GM18502 (cell line): ENCODE data around the gene PAK1IP1.
"Not testable (repeated sequence)": the region's sequence is repeated elsewhere in the genome, so short reads cannot be mapped to it uniquely, and the experiment has no call there.

Experiments used
- ATAC-seq: cut with Tn5 transposase; IDR thresholded peaks from one replicate; pipeline ENCODE4 v1.9.1; 2021; ENCODE audit warnings: mild to moderate bottlenecking; ENCODE audit not compliant: unreplicated experiment, poor library complexity

PAK1IP1 gene

DNA sequence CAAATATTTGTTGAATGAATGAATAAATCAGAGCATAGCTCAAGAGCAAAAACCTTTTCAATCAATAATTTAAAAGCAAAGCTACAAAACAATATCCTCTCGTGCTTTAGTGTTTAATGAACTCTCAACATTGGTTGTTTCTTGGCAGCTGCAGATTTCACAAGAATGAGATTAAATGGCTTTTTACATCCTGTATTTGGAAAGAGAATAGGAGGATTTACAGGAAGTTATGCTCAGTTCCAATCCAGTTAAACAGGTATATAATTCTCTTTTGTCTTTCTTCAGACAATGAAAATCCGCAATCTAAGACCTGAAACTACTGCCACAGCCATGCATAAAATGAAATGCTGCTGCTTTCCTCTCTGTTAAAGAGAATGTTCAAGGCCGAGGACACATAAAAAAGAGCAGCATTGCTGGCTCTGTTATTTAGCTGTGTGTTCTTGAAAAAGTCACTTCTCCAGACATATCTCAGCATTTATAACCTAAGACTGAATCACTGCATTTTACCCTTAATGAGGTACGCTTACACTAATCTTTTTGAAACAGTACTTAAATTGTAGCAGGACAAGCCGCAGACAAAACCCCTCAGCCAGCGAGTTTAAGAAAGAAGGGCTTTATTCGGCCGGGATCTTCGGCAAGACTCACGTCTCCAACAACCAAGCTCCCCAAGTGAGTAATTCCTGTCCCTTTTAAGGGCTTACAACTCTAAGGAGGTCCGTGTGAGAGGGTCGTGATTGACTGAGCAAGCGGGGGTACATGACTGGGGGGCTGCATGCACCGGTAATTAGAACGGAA lies 3.9 kb upstream of the PAK1IP1 start:
- no peak for ATAC-seq

DNA sequence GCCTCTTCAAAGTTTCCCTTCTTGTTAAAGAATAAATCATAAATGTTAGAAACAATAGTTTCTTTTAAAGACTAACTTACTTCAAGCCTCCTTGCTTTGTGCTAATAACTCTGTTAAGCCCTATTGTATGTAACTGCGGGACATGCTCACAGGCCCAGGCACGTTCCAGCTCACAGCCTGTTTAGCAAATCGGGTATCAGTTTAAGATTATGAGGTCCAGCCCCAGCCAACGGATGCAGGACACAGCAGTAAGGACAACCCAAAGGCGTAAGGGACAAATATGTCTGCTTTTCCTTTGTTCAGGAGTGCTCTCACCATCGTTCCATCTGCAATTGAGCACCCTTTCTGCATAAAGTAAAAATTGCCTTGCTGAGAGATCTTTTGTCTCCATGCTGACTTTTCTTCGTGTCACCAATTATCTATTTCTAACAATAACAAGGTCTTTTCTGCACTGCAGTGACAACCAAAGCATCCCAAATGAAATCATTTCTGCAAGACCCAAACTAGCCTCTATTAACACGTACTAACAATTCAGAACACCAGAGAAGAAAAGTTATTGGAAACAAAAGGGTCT lies 1.7 kb upstream of the PAK1IP1 start:
- no peak for ATAC-seq

DNA sequence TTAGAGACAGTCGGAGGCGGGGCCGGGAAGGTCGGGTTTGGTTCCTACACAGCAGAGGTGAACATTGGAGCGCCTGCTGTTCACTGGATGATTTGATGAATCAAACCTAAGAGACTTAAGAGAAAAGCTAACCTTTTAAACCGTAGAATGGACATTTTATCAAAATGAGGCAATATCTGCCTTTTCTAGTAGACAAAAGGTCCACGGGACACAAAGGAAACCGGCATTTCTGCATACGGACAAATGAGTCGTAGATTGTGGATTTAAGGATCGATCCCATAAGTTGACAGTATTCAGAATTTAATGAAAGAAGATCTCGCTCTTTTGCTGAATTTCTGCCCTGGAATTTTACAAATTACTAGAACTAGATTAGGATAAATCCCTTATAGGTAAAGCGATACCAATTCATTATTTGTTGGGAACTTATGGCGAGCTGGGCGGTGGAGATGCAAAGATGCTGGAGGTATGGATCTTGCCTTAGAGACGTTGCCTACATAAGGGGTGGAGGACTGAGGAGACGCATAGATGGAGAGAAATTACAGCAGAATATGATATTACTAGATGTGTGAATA lies 400 bp downstream of the PAK1IP1 start:
- no peak for ATAC-seq

DNA sequence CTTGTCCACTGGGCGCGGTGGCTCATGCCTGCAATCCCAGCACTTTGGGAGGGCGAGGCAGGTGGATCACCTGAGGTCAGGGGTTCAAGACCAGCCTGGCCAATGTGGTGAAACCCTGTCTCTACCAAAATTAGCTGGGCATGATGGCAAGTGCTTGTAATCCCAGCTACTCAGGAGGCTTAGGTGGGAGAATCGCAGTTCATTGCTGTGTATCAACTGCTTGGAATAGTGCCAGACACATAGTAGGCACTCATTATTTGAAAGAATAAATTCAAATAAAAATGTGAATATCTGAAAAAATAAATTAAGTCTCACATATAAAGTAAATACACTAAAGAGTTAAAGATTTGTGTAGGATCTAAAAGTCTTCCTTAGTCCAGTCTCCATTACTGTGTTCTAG lies 1.9 kb downstream of the PAK1IP1 start:
- no peak for ATAC-seq

DNA sequence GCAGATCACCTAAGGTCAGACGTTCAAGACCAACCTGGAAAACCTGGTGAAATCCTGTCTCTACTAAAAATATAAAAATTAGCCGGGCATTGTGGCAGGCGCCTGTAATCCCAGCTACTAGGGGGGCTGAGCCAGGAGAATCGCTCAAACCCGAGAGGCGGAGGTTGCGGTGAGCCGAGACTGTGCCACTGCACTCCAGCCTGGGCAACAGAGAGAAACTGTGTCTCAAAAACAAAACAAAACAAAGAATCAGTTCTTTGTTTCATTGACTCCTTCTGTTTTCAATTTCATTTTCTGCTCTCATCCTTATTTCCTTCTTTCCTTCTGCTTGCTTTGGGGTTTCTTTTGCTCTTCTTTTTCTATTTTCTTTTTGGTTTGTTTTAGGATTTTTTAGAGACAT lies 19.2 kb downstream of the PAK1IP1 start:
- no peak for ATAC-seq

DNA sequence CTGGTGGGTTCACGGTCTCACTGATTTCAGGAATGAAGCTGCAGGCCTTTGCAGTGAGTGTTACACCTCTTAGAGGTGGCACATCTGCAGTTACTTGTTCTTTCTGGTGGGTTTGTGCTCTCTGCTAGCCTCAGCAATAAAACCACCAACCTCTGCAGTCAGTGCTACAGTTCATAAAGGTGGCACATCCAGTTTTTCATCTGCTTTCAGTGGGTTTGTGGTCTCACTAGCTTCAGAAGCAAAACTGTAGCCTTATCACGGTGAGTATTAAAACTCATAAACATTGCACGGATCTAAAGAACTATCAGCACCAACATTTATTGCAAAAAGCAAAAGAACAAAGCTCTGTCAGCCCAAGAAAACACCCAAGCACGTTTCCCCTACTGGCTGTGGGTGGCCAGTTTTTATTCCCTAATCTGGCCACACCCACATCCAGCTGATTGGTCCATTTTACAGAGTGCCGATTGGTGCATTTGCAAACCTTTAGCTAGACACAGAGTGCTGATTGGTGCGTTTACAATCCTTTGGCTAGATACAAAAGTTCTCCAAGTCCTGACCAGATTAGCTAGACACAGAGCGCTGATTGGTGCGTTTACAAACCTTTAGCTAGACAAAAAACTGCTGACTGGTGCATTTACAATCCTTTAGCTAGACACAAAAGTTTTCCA lies 24.7 kb downstream of the PAK1IP1 start:
- no peak for ATAC-seq

DNA sequence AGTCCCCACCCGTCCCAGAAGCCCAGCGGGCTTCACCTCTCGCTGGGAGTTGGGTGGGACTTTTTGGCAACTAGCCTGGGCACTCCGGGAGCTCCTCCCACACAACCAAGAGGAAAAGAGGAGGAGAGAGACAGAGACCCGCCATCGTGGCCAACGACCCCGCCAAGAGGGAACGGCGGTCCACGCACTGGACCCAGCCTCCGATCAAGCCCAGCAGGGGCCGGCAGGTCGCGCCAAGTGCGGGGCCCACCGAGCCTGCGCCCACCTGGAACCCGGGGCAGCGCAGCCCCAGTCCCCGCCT lies 25.1 kb downstream of the PAK1IP1 start:
- ATAC-seq: no peak

DNA sequence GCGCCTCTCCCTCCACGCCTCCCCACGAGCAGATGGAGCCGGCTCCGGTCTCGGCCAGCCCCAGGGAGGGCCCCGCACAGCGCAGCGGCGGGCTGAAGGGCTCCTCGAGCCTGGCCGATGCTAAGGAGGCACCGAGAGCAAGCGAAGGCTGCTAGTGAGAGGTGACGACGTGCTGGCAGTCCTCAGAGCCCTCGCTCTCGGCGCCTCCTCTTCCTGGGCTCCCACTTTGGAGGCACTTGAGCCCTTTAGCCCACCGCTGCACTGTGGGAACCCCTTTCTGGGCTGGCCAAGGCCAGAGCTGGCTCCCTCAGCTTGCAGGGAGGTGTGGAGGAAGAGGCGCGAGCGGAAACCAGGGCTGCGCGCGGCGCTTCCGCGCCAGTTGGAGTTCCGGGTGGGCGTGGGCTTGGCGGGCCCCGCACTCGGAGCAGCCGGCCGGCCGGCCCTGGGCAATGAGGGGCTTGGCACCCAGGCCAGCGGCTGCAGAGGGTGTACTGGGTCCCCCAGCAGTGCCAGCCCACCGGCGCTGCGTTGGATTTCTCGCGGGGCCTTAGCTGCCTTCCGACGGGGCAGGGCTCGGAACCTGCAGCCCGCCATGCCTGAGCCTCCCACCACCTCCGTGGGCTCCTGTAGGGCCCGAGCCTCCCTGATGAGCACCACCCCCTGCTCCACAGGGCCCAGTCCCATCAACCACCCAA lies 25.6 kb downstream of the PAK1IP1 start:
- peak; percentile 45 for ATAC-seq

DNA sequence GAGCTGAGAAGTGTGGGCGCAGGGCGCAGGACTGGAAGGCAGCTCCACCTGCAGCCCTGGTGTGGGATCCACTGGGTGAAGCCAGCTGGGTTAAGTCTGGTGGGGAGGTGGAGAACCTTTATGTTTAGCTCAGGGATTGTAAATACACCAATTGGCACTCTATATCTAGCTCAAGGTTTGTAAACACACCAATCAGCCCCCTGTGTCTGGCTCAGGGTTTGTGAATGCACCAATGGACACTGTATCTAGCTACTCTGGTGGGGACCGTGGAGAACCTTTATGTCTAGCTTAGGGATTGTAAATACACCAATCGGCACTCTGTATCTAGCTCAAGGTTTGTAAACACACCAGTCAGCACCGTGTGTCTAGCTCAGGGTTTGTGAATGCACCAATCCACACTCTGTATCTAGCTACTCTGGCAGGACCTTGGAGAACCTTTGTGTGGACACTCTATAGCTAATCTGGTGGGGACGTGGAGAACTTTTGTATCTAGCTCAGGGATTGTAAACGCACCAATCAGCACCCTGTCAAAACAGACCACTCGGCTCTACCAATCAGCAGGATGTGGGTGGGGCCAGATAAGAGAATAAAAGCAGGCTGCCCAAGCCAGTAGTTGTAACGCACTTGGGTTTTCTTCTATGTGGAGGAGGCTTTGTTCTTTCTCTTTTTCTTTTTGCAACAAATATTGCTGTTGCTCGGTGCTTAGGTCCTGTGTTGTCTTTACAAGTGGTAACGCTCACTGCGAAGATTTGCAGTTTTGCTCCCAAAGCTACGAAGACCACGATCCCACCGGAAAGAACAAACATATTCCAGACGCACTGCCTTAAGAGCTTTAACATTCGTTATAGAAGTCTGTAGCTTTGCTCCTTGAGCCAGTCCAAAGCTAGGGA lies 26.4 kb downstream of the PAK1IP1 start:
- not testable (repeated sequence) for ATAC-seq

DNA sequence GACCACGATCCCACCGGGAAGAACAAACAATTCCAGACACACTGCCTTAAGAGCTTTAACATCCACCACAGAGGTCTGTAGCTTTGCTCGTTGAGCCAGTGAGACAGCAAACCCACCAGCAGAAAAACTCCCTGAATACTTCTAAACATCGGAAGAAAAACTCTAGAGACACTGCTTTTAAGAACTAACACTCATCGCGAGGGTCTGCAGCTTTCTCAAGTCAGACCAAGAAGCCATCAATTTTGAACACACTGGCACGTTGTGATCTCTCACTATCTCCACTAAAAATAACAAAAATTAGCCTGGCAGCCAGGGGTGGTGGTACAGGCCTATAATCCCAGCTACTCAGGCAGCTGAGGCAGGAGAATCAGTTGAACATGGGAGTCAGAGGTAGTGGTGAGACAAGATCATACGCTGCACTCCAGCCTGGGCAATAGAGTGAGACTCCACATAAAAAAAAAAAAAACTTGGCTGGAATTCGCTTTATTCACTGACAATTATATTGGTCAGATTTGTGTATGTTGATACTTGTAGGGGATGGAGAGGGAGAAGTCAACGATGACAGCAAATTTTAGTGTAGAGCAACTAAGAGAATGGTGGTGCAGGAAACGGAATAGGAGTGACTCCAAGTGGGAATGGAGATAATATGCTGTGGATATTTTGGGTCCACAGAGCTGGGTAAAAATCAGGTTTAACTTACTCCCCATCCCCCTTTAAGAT lies 27.2 kb downstream of the PAK1IP1 start:
- no peak for ATAC-seq

DNA sequence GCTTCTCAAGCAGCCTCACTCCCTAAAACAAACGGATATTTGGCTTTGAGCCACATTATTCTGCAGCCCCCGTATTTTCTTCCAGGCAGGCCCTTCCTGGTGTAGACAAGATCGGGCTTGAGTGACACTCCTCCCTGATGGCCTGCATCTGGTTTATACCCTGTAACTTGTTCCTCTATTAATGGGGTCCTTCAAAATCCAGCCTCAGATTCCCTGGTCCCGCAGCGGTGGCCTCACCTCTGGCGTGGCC lies 27.7 kb downstream of the PAK1IP1 start:
- no peak for ATAC-seq

DNA sequence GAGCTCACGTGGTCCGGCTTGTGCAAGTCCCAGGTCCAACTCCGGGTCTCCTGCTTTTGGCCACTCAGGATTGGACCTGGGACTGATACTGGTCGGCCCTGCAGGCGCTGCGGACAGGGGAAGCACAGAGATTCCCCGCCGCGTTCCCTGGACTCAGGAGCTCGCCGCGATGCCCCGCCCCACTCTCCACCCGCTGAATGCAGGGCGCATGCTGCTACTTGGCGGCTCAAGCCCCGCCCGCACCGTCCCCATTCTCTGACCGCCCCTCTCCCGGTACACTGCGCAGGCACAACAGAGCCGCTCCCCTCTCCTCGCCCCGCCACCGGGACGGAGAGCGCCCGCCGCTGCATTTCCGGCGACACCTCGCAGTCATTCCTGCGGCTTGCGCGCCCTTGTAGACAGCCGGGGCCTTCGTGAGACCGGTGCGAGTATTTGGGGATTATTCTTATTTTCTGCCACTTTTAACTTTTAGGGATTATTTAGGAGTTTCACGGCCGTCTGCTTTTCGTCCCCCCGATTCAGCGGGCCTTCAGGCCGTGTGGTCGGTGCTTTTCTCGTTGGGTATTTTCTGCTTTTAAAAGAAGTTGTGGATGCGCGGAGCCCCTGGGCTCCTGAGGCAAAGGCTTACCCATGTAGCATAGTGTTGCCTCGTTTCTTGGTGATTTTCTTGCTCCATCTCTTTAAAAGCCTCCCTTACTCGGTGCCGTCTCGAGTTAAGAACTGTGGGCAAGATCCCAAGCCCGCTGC lies 28.2 kb downstream of the PAK1IP1 start, which contains the start of gene TMEM14C:
Gene TMEM14C (plus strand): TSS at position 251 of the 747 bp plus-strand sequence. CDS start 1,544 bp downstream, outside the sequence.
- peak; percentile 95 for ATAC-seq

DNA sequence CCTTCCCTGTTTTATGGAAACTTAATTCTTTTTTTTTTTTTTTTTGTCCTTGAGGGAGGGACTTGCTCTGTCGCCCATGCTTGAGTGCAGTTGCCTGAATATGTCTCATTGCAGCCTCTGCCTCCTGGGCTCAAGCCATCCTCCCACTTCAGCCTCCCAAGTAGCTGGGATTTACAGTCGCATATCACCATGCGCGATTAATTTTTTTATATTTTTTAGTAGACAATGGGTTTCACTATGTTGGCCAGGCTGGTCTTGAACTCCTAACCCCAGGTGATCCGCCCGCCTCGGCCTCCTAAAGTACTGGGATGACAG lies 28.8 kb downstream of the PAK1IP1 start:
- no peak for ATAC-seq

DNA sequence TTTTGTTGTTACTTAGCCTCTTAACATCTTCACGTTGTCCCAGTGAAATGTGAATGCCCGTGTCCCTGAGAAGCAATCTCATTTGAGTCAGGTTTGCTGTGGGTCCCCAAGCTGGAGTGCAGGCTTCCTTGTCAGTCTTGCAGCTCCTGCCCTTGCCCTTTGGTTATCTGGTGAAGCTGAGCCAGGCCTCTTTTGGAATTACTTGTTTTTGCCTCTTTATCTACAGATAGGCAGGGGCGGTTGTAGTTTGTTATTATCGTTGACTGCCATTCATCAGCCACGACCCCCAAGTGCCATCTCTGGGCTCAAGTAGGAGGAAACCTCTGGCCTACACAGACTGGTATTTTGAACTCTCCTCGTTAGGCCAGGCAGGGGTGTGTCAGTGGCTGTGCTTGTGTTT lies 30.3 kb downstream of the PAK1IP1 start:
- ATAC-seq: no peak

DNA sequence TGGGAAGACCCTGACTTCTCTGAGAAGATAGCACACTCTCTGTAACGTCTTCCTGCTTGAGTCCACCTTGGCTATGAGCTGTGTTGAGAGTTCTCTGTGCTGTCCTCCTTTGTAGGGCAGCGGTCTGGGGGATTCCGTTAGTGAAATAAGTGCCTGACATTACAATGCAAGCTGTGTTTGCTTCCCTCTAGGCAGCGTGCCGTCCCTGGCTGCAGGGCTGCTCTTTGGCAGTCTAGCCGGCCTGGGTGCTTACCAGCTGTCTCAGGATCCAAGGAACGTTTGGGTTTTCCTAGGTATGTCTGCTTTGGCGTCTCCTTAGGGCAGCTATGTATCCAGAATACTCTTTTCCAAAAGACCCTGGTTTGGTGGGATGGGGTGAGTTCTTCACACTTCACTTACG lies 30.9 kb downstream of the PAK1IP1 start:
- ATAC-seq: no peak

DNA sequence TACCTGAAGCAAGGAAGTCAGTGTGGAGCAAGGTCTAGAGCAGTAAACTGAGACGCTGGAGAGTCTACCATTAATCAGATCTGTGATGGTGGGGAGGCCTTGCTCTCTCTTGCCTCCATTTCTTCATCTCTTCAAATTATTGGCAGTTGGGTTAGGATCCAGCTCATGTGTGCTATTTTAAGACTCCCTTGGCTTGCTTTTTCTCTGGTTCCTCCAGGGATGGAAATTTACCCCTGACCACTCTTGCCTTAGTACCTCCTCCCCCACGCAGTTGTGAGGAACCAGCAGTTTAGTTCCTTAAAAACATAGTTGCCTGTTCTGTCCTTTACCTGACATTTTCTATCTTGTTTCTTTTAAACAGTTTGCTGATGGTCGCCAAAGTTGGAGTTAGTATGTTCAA lies 35.5 kb downstream of the PAK1IP1 start:
- no peak for ATAC-seq

DNA sequence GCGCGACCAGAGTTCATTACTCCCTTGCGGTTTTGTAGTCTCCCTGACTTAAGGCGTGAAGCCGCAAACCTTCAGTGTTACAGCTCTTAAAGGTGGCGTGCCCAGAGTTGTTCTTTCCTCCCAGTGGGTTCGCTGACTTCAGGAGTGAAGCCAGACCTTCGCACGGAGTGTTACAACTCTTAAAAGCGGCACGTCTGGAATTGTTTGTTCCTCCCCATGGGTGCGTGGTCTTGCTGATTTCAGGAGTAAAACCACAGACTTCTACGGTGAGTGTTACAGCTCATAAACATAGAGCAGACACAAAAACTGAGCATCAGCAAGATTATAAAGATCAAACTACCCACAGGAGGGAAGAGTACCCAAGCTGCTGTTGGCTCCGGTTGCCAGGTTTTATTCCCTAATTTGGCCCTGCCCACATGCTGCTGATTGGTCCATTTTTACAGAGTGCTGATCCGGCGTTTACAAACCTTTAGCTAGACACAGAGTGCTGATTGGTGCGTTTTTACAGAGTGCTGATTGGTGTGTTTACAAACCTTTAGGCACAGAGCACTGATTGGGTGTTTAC lies 38.5 kb downstream of the PAK1IP1 start:
- ATAC-seq: no peak

DNA sequence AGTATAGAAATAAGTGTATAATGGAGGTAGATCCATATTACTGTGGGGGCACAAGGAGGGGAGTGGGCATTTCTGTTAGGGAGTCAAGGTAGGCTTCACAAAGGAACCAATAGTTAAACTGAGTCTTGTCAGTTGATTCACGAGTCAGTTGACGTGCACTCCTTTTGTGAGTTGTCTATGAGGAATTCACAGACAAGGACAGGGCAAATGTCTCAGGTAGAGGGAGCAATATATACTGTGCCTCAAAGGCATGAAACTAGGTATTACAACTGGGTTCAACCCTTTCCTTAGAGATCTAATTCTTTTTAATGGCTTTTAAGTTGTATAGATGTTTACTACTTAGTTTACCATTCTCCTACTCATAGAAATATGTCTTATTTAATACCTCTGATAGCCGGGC lies 39.1 kb downstream of the PAK1IP1 start:
- ATAC-seq: no peak

DNA sequence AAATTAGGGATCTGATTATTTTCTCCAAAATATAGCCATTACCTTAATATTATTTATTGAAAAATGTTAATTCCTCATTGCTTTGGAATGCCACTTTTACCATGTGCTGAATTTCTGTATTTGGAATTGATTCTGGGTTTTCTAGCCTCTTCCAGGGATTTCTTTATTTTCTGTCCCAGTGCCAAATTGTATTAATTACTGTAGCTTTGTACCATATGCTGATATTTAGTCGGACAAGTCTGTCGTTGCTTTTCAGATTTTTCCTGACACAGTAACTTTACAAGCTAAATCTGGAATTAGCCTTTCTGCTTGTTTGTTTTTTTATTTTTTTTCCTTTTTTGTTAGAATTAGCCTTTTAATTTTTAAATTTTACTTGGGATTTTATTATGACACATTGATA lies 42.0 kb downstream of the PAK1IP1 start:
- no peak for ATAC-seq
